Measurements from ENCODE around the gene INAFM2.

The INAFM2 gene

GRCh38 chr15:40325700-40326099 lies 2.2 kb downstream of the INAFM2 start:
- TF ChIP-seq CTCF (IDR thresholded peaks at IDR 0.05; ENCODE audit: control insufficient read depth, insufficient read depth, low read depth, low read length, missing control alignments) = no peak
- no peak for DNase-seq (ENCODE audit: low read depth)
- H3K4me3 ChIP-seq (ENCODE audit: control insufficient read depth, low read depth, low read length) = no peak overlapping the region

- H3K4me3 ChIP-seq (ENCODE audit: control insufficient read depth, low read depth, low read length) = no peak overlapping the region
- DNase-seq (ENCODE audit: low read depth) = no peak
- TF ChIP-seq CTCF (IDR thresholded peaks at IDR 0.05; ENCODE audit: control insufficient read depth, insufficient read depth, low read depth, low read length, missing control alignments) = no peak
Measured at GRCh38 chr15:40327457-40327856, 4.0 kb downstream of the INAFM2 start.

- H3K4me3 ChIP-seq (ENCODE audit: control insufficient read depth, low read depth, low read length) = no peak overlapping the region
- TF ChIP-seq CTCF (IDR thresholded peaks at IDR 0.05; ENCODE audit: control insufficient read depth, insufficient read depth, low read depth, low read length, missing control alignments) = no peak
- no peak for DNase-seq (ENCODE audit: low read depth)
Measured at GRCh38 chr15:40328176-40328575, 4.7 kb downstream of the INAFM2 start.

DNA sequence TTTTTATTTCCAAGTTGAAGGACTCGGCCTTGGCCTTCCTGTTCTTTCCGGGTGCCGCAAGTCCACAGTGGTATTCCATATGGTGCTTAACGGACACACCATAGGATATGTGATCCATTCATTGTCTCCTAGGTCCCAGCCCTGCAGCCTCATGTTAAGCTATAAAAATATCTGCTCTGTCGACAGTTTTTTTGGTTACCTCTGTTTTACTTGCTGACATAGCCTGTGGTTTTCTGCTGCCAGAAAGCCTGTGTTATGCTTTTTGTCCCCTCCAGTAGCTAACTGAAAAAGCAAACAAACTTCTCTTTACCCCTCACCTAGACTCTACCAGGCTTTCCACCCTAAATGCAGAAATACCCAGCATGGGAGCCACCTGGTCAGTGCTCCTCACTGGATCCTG lies 5.3 kb downstream of the INAFM2 start:
- no peak for DNase-seq (ENCODE audit: low read depth)
- TF ChIP-seq CTCF (IDR thresholded peaks at IDR 0.05; ENCODE audit: control insufficient read depth, insufficient read depth, low read depth, low read length, missing control alignments) = no peak
- H3K4me3 ChIP-seq (ENCODE audit: control insufficient read depth, low read depth, low read length) = no peak overlapping the region

- no peak for DNase-seq (ENCODE audit: low read depth)
Measured at GRCh38 chr15:40329804-40330203, 6.3 kb downstream of the INAFM2 start.

DNA sequence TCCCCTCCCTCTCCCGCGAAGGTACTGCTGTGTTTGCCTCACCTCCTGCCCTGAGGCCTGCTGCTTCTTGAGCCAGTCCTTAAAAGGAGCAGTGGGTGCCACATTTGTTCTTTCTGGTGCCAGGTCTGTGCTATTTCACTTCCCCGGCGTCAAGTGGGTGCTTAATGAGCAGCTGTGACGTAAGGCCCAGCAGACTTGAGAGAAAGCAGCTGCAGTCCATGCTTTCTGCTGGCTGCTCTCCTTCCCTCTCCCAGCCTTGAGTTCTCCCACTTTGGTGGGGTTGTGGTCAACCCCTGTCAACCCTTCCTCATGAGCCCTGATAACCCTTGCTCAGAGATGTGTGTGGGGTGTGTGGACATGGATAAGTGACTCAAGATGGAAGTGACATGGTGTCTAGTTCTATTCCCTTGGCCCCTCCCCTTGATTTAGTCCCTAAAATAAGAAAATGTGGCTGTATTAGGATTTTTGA lies 6.9 kb downstream of the INAFM2 start:
- no peak for TF ChIP-seq CTCF (IDR thresholded peaks at IDR 0.05; ENCODE audit: control insufficient read depth, insufficient read depth, low read depth, low read length, missing control alignments)
- DNase-seq (ENCODE audit: low read depth) = no peak
- no peak overlapping the region for H3K4me3 ChIP-seq (ENCODE audit: control insufficient read depth, low read depth, low read length)

More at GRCh38 chr15:40329804-40330203, 6.3 kb downstream of the INAFM2 start:
- no peak overlapping the region for H3K4me3 ChIP-seq (ENCODE audit: control insufficient read depth, low read depth, low read length)
- no peak for TF ChIP-seq CTCF (IDR thresholded peaks at IDR 0.05; ENCODE audit: control insufficient read depth, insufficient read depth, low read depth, low read length, missing control alignments)

DNA sequence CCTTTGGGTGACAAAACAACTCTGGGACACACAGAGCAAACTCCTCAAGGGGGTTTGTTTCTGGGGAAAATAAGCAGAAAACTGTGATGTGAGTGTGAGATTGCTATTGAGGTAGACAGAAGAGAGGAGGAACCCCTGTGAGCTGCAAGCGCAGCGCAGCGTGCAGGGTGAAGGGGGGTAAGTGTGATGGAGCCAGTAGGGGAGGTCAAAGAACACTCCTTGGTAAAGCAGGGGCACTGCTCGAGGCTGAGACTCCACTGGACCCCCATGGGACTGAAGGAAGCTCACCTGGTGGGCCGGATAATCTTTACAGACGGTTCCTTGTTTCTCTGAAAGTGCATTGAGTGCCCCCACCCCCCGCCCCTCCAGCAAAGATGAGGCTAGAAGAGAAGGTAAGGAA lies 7.5 kb downstream of the INAFM2 start:
- TF ChIP-seq CTCF (IDR thresholded peaks at IDR 0.05; ENCODE audit: control insufficient read depth, insufficient read depth, low read depth, low read length, missing control alignments) = no peak
- H3K4me3 ChIP-seq (ENCODE audit: control insufficient read depth, low read depth, low read length) = no peak overlapping the region

More for the DNA sequence above, 7.5 kb downstream of the INAFM2 start:
- no peak for DNase-seq (ENCODE audit: low read depth)
